Measurements from ENCODE around the gene ERGIC1. TPM values are rescaled to one million over a fixed set of nuclear protein-coding genes. Genes with fewer than 3 reads are reported as not detected.
"Not testable (repeated sequence)": the region's sequence is repeated elsewhere in the genome, so short reads cannot be mapped to it uniquely, and the experiment has no call there.

The ERGIC1 gene
- total and polyA plus RNA-seq, 2 experiments from 2014 or later, result 25.2 to 92.2 TPM

GRCh38 chr5:172862165-172862801 lies 28.2 kb downstream of the ERGIC1 start:
- Histone ChIP-seq H2AFZ (no peak overlapping the region), H4K20me1 (replicated peaks; ENCODE audit: insufficient read depth) (peaks cover 42% of the 10 kb centered on the region), H3K4me3 (no peak overlapping the region), H3K27ac (ENCODE audit: low read depth) (no peak overlapping the region), H3K36me3 (ENCODE audit: insufficient read depth) (no peaks in the 10 kb centered on the region; the same call in 1 of the 2 replicates), H3K27me3 (ENCODE audit: insufficient read depth) (no peaks in the 10 kb centered on the region), H3K4me2 (no peak overlapping the region), H3K9me2 (ENCODE audit: insufficient read depth) (no peaks in the 10 kb centered on the region), H3F3A (replicated peaks; ENCODE audit: low read depth) (0 out of 2 replicates have a peak, but pooled peaks cover 4% of the 10 kb centered on the region), H3K79me2 (replicated peaks; ENCODE audit: insufficient read depth) (peaks cover 65% of the 10 kb centered on the region), H3K4me1 (ENCODE audit: insufficient read depth) (peaks cover 27% of the 10 kb centered on the region)
- Mint-ChIP-seq H3K9me3 (no peaks in the 10 kb centered on the region), H3K27me3 (ENCODE audit: insufficient read depth, low read depth, poor library complexity) (peaks cover 6% of the 10 kb centered on the region), H3K4me3 (no peak overlapping the region), H3K27ac (no peak overlapping the region), H3K36me3 (ENCODE audit: low read depth) (peaks cover 7% of the 10 kb centered on the region), H3K4me1 (peaks cover 45% of the 10 kb centered on the region)
- ATAC-seq (no peak), DNase-seq (ENCODE audit: low spot score) (no peak)
- TF ChIP-seq CREB1 (CRISPR knock-in tag; IDR thresholded peaks at IDR 0.05; ENCODE audit: low read depth), result no peak
- no peak for TF ChIP-seq CTCF (conservative IDR thresholded peaks at IDR 0.05; ENCODE audit: low read depth in 2 of 2)
- TF ChIP-seq ZNF462 (CRISPR knock-in tag; IDR thresholded peaks at IDR 0.05), result no peak
- no peak for TF ChIP-seq REST (IDR thresholded peaks at IDR 0.05; ENCODE audit: unreplicated experiment)
- TF ChIP-seq ETS1 (IDR thresholded peaks at IDR 0.05), result no peak
- no peak for TF ChIP-seq STAT1 (IDR thresholded peaks at IDR 0.05; ENCODE audit: unreplicated experiment)

GRCh38 chr5:172864171-172864570 lies 30.1 kb downstream of the ERGIC1 start:
- not testable (repeated sequence) for H3K4me3 Mint-ChIP-seq; H3K27me3 Mint-ChIP-seq (ENCODE audit: insufficient read depth, low read depth, poor library complexity); DNase-seq (ENCODE audit: low spot score); H3K27me3 ChIP-seq (ENCODE audit: insufficient read depth); H3K9me3 Mint-ChIP-seq; H3F3A ChIP-seq (replicated peaks; ENCODE audit: low read depth); H3K36me3 Mint-ChIP-seq (ENCODE audit: low read depth); H2AFZ ChIP-seq; H3K9me2 ChIP-seq (ENCODE audit: insufficient read depth); H3K36me3 ChIP-seq (ENCODE audit: insufficient read depth); H3K27ac ChIP-seq (ENCODE audit: low read depth); H3K27ac Mint-ChIP-seq; ATAC-seq; H3K4me3 ChIP-seq; H3K4me2 ChIP-seq
- Histone ChIP-seq H3K4me1 (ENCODE audit: insufficient read depth) (peaks cover 44% of the 10 kb centered on the region), H3K79me2 (replicated peaks; ENCODE audit: insufficient read depth) (peaks cover 66% of the 10 kb centered on the region), H4K20me1 (replicated peaks; ENCODE audit: insufficient read depth) (peaks cover 33% of the 10 kb centered on the region)
- peaks cover 37% of the 10 kb centered on the region for H3K4me1 Mint-ChIP-seq
